ENCODE data around the gene LRRC2. TPM values are rescaled to one million over a fixed set of nuclear protein-coding genes. Genes with fewer than 3 reads are reported as not detected.
A peak's percentile ranks its signal among the peaks of the same experiment; 100 is the strongest.
"Not testable (repeated sequence)": the region's sequence is repeated elsewhere in the genome, so short reads cannot be mapped to it uniquely, and the experiment has no call there.

LRRC2 gene
- total RNA-seq, 1 donor = under 0.01 TPM

- DNase-seq (ENCODE audit: low read depth in 2 of 3, low spot score in 2 of 3) = no peak
Observed at GRCh38 chr3:46501702-46502101, 64.4 kb downstream of the LRRC2 start.

GRCh38 chr3:46500656-46501635 is 65.2 kb downstream of the LRRC2 start:
- DNase-seq (ENCODE audit: low read depth in 2 of 3, low spot score in 2 of 3) = peak in 2 of 3 donors; percentile 22 to 45

- DNase-seq (ENCODE audit: low read depth in 2 of 3, low spot score in 2 of 3) = no peak
Observed at GRCh38 chr3:46498916-46499519, 67.1 kb downstream of the LRRC2 start.

- no peak for DNase-seq (ENCODE audit: low read depth in 2 of 3, low spot score in 2 of 3)
Observed at GRCh38 chr3:46497556-46498265, 68.4 kb downstream of the LRRC2 start, which contains the start of gene RTP3. RTP3 (plus strand) TSS chr3:46497976; CDS start chr3:46498063, 87 bp downstream.

- peak; percentile 16 to 69 (median 26) for DNase-seq (ENCODE audit: low read depth in 2 of 3, low spot score in 2 of 3)
Observed at GRCh38 chr3:46496746-46497555, 69.2 kb downstream of the LRRC2 start.

- no peak for DNase-seq (ENCODE audit: low read depth in 2 of 3, low spot score in 2 of 3)
Observed at GRCh38 chr3:46495901-46496456, 70.1 kb downstream of the LRRC2 start.

- DNase-seq (ENCODE audit: low read depth in 2 of 3, low spot score in 2 of 3) = not testable (repeated sequence)
Observed at GRCh38 chr3:46494491-46494890, 71.6 kb downstream of the LRRC2 start.

GRCh38 chr3:46492890-46493547 is 73.1 kb downstream of the LRRC2 start:
- no peak for DNase-seq (ENCODE audit: low read depth in 2 of 3, low spot score in 2 of 3)

GRCh38 chr3:46491089-46492070 is 74.7 kb downstream of the LRRC2 start:
- no peak for DNase-seq (ENCODE audit: low read depth in 2 of 3, low spot score in 2 of 3)

GRCh38 chr3:46490338-46491084 is 75.6 kb downstream of the LRRC2 start:
- no peak for DNase-seq (ENCODE audit: low read depth in 2 of 3, low spot score in 2 of 3)

- DNase-seq (ENCODE audit: low read depth in 2 of 3, low spot score in 2 of 3) = no peak
Observed at GRCh38 chr3:46489875-46490274, 76.2 kb downstream of the LRRC2 start.

GRCh38 chr3:46489381-46489780 is 76.7 kb downstream of the LRRC2 start:
- DNase-seq (ENCODE audit: low read depth in 2 of 3, low spot score in 2 of 3) = no peak

- peak; percentile 76 to 96 (median 90) for DNase-seq (ENCODE audit: low read depth in 2 of 3, low spot score in 2 of 3)
Observed at GRCh38 chr3:46488735-46489361, 77.3 kb downstream of the LRRC2 start.

- DNase-seq (ENCODE audit: low read depth in 2 of 3, low spot score in 2 of 3) = no peak
Observed at GRCh38 chr3:46485779-46486175, 80.3 kb downstream of the LRRC2 start.

- no peak for DNase-seq (ENCODE audit: low read depth in 2 of 3, low spot score in 2 of 3)
Observed at GRCh38 chr3:46484911-46485778, 81.0 kb downstream of the LRRC2 start.

GRCh38 chr3:46484388-46484787 is 81.7 kb downstream of the LRRC2 start:
- DNase-seq (ENCODE audit: low read depth in 2 of 3, low spot score in 2 of 3) = no peak
